NT2/D1 (cell line): Measurements from ENCODE around the gene DOCK1.

ENCODE experiments used
- SUZ12 ChIP-seq: IDR thresholded peaks from 2 replicates; pipeline ENCODE4 v1.6.1; 2011; ENCODE audit not compliant: insufficient read length, insufficient read depth; ENCODE audit errors: extremely low read depth
- ZNF274 ChIP-seq: IDR thresholded peaks from 2 replicates; pipeline ENCODE4 v1.6.1; 2011; ENCODE audit warnings: mild to moderate bottlenecking, low read depth, low read length

- no peak for TF ChIP-seq SUZ12
- no peak for TF ChIP-seq ZNF274
These were observed 553.6 kb downstream of the DOCK1 start for GRCh38 chr10:127458829-127459228.
